ENCODE measurements around the gene SZRD1. TPM values are rescaled to one million over a fixed set of nuclear protein-coding genes. Genes with fewer than 3 reads are reported as not detected.

SZRD1 gene
- total and polyA plus RNA-seq, 2 donors (not counting 3 experiments of a cell fraction or from before 2014, with no cell fraction given) = 162 to 164 TPM

GRCh38 chr1:16397120-16397519, 30.1 kb downstream of the SZRD1 start:
- no peak for DNase-seq (ENCODE audit: low read depth, low spot score)
- CTCF ChIA-PET = interaction anchor here (1.1 to 1.3 kb wide), 2 partner anchors 34 to 57 kb away, joined by 3 read pairs; no protein-coding TSS in a partner anchor
- Histone ChIP-seq H3K27me3 (ENCODE audit: control insufficient read depth in 2 of 2, insufficient read depth in 2 of 2, low read length in 2 of 2) (no peaks in the 10 kb centered on the region), H3K4me2 (ENCODE audit: insufficient read depth, low read length) (no peak overlapping the region), H3K9ac (replicated peaks; ENCODE audit: extremely low read depth, insufficient read depth, low read length) (no peak overlapping the region), H3K79me2 (ENCODE audit: control insufficient read depth, insufficient read depth, low read length) (peaks cover 21% of the 10 kb centered on the region), H3K4me1 (ENCODE audit: control insufficient read depth, extremely low read depth, insufficient read depth, low read length) (peaks cover 10% of the 10 kb centered on the region), H2AFZ (ENCODE audit: low read depth, low read length) (no peak overlapping the region), H3K9me3 (replicated peaks; ENCODE audit: control insufficient read depth, insufficient read depth, low read length) (no peaks in the 10 kb centered on the region), H3K4me3 (replicated peaks in 1 of 3; ENCODE audit: insufficient read depth in 1 of 3, low read depth in 1 of 3, low read length in 3 of 3) (no peak overlapping the region), H3K9me1 (replicated peaks; ENCODE audit: control insufficient read depth, extremely low read depth, insufficient read depth, low read length) (no peaks in the 10 kb centered on the region), H4K20me1 (replicated peaks; ENCODE audit: control insufficient read depth, extremely low read depth, insufficient read depth, low read length) (peaks cover 3% of the 10 kb centered on the region), H3K27ac (ENCODE audit: insufficient read depth, low read depth, low read length) (no peak overlapping the region), H3K36me3 (ENCODE audit: control insufficient read depth in 2 of 2, extremely low read depth in 1 of 2, insufficient read depth in 2 of 2, low read length in 2 of 2) (peaks cover 0 to 22% of the 10 kb centered on the region in 2 experiments)
- no peak for TF ChIP-seq POLR2A (IDR thresholded peaks at IDR 0.05; ENCODE audit: low read depth, low read length)
- TF ChIP-seq JUN (IDR thresholded peaks at IDR 0.05; ENCODE audit: borderline replicate concordance, insufficient read depth, insufficient read length, low read depth) = no peak
- TF ChIP-seq CTCF (IDR thresholded peaks at IDR 0.05; ENCODE audit: extremely low read depth in 1 of 2, insufficient read depth in 1 of 2, low read depth in 1 of 2, low read length in 2 of 2) = no peak
- TF ChIP-seq POLR2AphosphoS5 (IDR thresholded peaks at IDR 0.05; ENCODE audit: insufficient read depth, low read depth, low read length) = no peak
- TF ChIP-seq MYC (IDR thresholded peaks at IDR 0.05; ENCODE audit: low read depth, low read length) = no peak
- no peak for TF ChIP-seq MAX (IDR thresholded peaks at IDR 0.05; ENCODE audit: insufficient read depth, insufficient read length)
- intact Hi-C loops (cut with micrococcal nuclease) (loop anchor here (2.0 kb wide), 1 partner anchor 22 kb away; no protein-coding TSS in a partner anchor), dilution Hi-C loops (cut with MboI; ENCODE audit: extremely low pct_ligation_motif_present, low sequenced_read_pairs) (no loop called here)
- BruUV-seq (replicated peaks) = no TSS peak
- POLR2A ChIA-PET = no interaction called here
- no peak for FAIRE-seq

Measured in endothelial cell of umbilical vein (primary cell).